HG02970 (cell line): ENCODE results near the gene TRIM9.
"Not testable (repeated sequence)": the region's sequence is repeated elsewhere in the genome, so short reads cannot be mapped to it uniquely, and the experiment has no call there.

Experiments
- ATAC-seq: cut with Tn5 transposase; IDR thresholded peaks from one replicate; pipeline ENCODE4 v1.9.1; 2021; ENCODE audit warnings: mild to moderate bottlenecking, moderate library complexity, moderate number of reproducible peaks; ENCODE audit not compliant: unreplicated experiment, low FRiP score

The TRIM9 gene

GRCh38 chr14:50941638-50942037 is 153.3 kb downstream of the TRIM9 start:
- not testable (repeated sequence) for ATAC-seq

- no peak for ATAC-seq
Measured at GRCh38 chr14:50941151-50941550, 153.8 kb downstream of the TRIM9 start.

- no peak for ATAC-seq
Measured at GRCh38 chr14:50937800-50938199, 157.1 kb downstream of the TRIM9 start.

GRCh38 chr14:50937325-50937724 is 157.6 kb downstream of the TRIM9 start:
- ATAC-seq, result no peak

- no peak for ATAC-seq
Measured at GRCh38 chr14:50936882-50937281, 158.0 kb downstream of the TRIM9 start.

GRCh38 chr14:50936016-50936340 is 158.9 kb downstream of the TRIM9 start:
- no peak for ATAC-seq

GRCh38 chr14:50935126-50936015 is 159.5 kb downstream of the TRIM9 start:
- ATAC-seq, result no peak

GRCh38 chr14:50932592-50933495 is 162.1 kb downstream of the TRIM9 start:
- ATAC-seq, result no peak

GRCh38 chr14:50932156-50932555 is 162.7 kb downstream of the TRIM9 start:
- no peak for ATAC-seq

- ATAC-seq, result no peak
Measured at GRCh38 chr14:50931559-50931958, 163.3 kb downstream of the TRIM9 start.

GRCh38 chr14:50929506-50929905 is 165.4 kb downstream of the TRIM9 start:
- no peak for ATAC-seq

GRCh38 chr14:50928002-50928635 is 166.8 kb downstream of the TRIM9 start:
- no peak for ATAC-seq

- no peak for ATAC-seq
Measured at GRCh38 chr14:50926851-50927386, 168.0 kb downstream of the TRIM9 start.
